Keratinocyte (primary cell): ENCODE results near the gene KCNK16.

Experiments
- CTCF ChIP-seq, 3 experiments: IDR thresholded peaks in 1 of 3; conservative IDR thresholded peaks in 1 of 3; optimal IDR thresholded peaks in 1 of 3; 2 replicates in 2 of 3; 3 replicates in 1 of 3; pipeline versions ENCODE3 to v1.5.1; 2011; ENCODE audit warnings: low read length in 3 of 3, mild to moderate bottlenecking in 3 of 3, moderate library complexity in 2 of 3, control low read depth in 1 of 3, inconsistent platforms in 1 of 3; ENCODE audit not compliant: insufficient read depth in 2 of 3; ENCODE audit errors: extremely low read depth in 1 of 3
- EZH2 ChIP-seq: IDR thresholded peaks from one replicate; pipeline ENCODE4 v1.6.1; 2012; ENCODE audit warnings: inconsistent platforms, mild to moderate bottlenecking, low read length, moderate library complexity

- TF ChIP-seq CTCF (optimal IDR thresholded peaks at IDR 0.05 in 1 of 3, IDR thresholded peaks at IDR 0.05 in 1 of 3, conservative IDR thresholded peaks at IDR 0.05 in 1 of 3; ENCODE audit: extremely low read depth in 1 of 3, insufficient read depth in 2 of 3, low read length in 3 of 3) (peak; percentile 81 to 94 (median 91)), EZH2 (no peak)
Measured at GRCh38 chr6:39361657-39362486, 39.4 kb upstream of the KCNK16 start.
